Loucy (cell line): ENCODE data around the gene TMEM41B.
"Not testable (repeated sequence)": the region's sequence is repeated elsewhere in the genome, so short reads cannot be mapped to it uniquely, and the experiment has no call there.

ENCODE experiments used
- H2AFZ ChIP-seq: fragments of 200-600 bp; sonication (generic); 2 replicates; pipeline ENCODE4 v1.6.0; 2016; ENCODE audit warnings: antibody characterized with exemption, mild to moderate bottlenecking, low read length, moderate library complexity
- H3F3A ChIP-seq: fragments of 200-600 bp; 2 replicates; pipeline ENCODE4 v1.6.0; 2016; ENCODE audit warnings: antibody characterized with exemption, low read depth, mild to moderate bottlenecking
- H3K27me3 ChIP-seq: fragments of 200-600 bp; sonication (generic); 2 replicates; pipeline ENCODE4 v1.6.1; 2014; ENCODE audit warnings: low read length, mild to moderate bottlenecking; ENCODE audit not compliant: insufficient read depth, poor library complexity, severe bottlenecking
- H3K36me3 ChIP-seq: fragments of 200-600 bp; sonication (generic); 2 replicates; pipeline ENCODE4 v1.6.1; 2016; ENCODE audit warnings: low read length; ENCODE audit not compliant: insufficient read depth
- H3K4me1 ChIP-seq: fragments of 200-600 bp; sonication (generic); 2 replicates; pipeline ENCODE4 v1.5.1; 2014; ENCODE audit warnings: low read length, mild to moderate bottlenecking; ENCODE audit not compliant: insufficient read depth, poor library complexity, severe bottlenecking
- H3K4me2 ChIP-seq: fragments of 200-600 bp; sonication (generic); 2 replicates; pipeline ENCODE4 v1.6.0; 2014; ENCODE audit warnings: antibody characterized with exemption, low read length, low read depth, mild to moderate bottlenecking; ENCODE audit not compliant: poor library complexity, severe bottlenecking
- H3K4me3 ChIP-seq: fragments of 200-600 bp; sonication (generic); 2 replicates; pipeline ENCODE4 v1.5.1; 2014; ENCODE audit warnings: low read length, mild to moderate bottlenecking, mixed read lengths; ENCODE audit not compliant: poor library complexity, severe bottlenecking
- H3K79me2 ChIP-seq: fragments of 200-600 bp; sonication (generic); 2 replicates; pipeline ENCODE4 v1.6.1; 2014; ENCODE audit warnings: low read length; ENCODE audit not compliant: insufficient read depth
- H3K9ac ChIP-seq: fragments of 200-600 bp; sonication (generic); 2 replicates; pipeline ENCODE4 v1.6.0; 2014; ENCODE audit warnings: mild to moderate bottlenecking, low read depth, low read length, moderate library complexity; ENCODE audit not compliant: poor library complexity, severe bottlenecking
- H3K9me2 ChIP-seq: fragments of 200-600 bp; sonication (generic); replicated peaks from 2 replicates; pipeline ENCODE4 v1.6.1; 2016; ENCODE audit warnings: low read depth, low read length, mixed read lengths
- H3K9me3 ChIP-seq: fragments of 200-600 bp; sonication (generic); 2 replicates; pipeline ENCODE4 v1.6.1; 2014; ENCODE audit warnings: mild to moderate bottlenecking, antibody characterized with exemption, low read length, low read depth; ENCODE audit not compliant: insufficient read depth
- H4K20me1 ChIP-seq: fragments of 200-600 bp; sonication (generic); 2 replicates; pipeline ENCODE4 v1.6.0; 2014; ENCODE audit warnings: antibody characterized with exemption, low read length, mild to moderate bottlenecking; ENCODE audit not compliant: insufficient read depth, poor library complexity, severe bottlenecking
- CTCF ChIP-seq: fragments of 200-600 bp; sonication (generic); conservative IDR thresholded peaks from 2 replicates; pipeline ENCODE4 v1.5.1; 2014; ENCODE audit warnings: mild to moderate bottlenecking, antibody characterized with exemption, low read length
- EZH2phosphoT487 ChIP-seq: fragments of 200-600 bp; IDR thresholded peaks from 2 replicates; pipeline ENCODE4 v1.6.1; 2018; ENCODE audit warnings: antibody characterized with exemption, mild to moderate bottlenecking, moderate library complexity, borderline replicate concordance

TMEM41B gene

GRCh38 chr11:9250139-9250582 lies 64.2 kb downstream of the TMEM41B start:
- no peaks in the 10 kb centered on the region for H3K36me3 ChIP-seq
- peaks cover 7% of the 10 kb centered on the region; the same call in 1 of the 2 replicates for H3F3A ChIP-seq
- no peak for TF ChIP-seq EZH2phosphoT487
- no peak for TF ChIP-seq CTCF
- peaks cover 35% of the 10 kb centered on the region for H4K20me1 ChIP-seq
- H3K4me2 ChIP-seq, result peak overlapping the region; percentile 15
- no peaks in the 10 kb centered on the region for H3K9me2 ChIP-seq
- no peak overlapping the region for H3K9ac ChIP-seq
- H3K27me3 ChIP-seq, result no peaks in the 10 kb centered on the region
- peaks cover 30% of the 10 kb centered on the region; the same call in 1 of the 2 replicates for H3K79me2 ChIP-seq
- no peak overlapping the region for H2AFZ ChIP-seq
- no peaks in the 10 kb centered on the region for H3K9me3 ChIP-seq
- H3K4me1 ChIP-seq, result peaks cover 27% of the 10 kb centered on the region
- no peak overlapping the region for H3K4me3 ChIP-seq

GRCh38 chr11:9249252-9249651 lies 65.1 kb downstream of the TMEM41B start:
- H3K79me2 ChIP-seq, result peaks cover 30% of the 10 kb centered on the region; the same call in 1 of the 2 replicates
- H3K9me3 ChIP-seq, result no peaks in the 10 kb centered on the region
- peaks cover 24% of the 10 kb centered on the region for H3K4me1 ChIP-seq
- no peak overlapping the region for H3K4me3 ChIP-seq
- H2AFZ ChIP-seq, result no peak overlapping the region
- no peaks in the 10 kb centered on the region for H3K9me2 ChIP-seq
- H3K4me2 ChIP-seq, result peak overlapping the region; percentile 15
- TF ChIP-seq CTCF (no peak), EZH2phosphoT487 (no peak)
- peaks cover 35% of the 10 kb centered on the region for H4K20me1 ChIP-seq
- no peaks in the 10 kb centered on the region for H3K27me3 ChIP-seq
- H3F3A ChIP-seq, result peaks cover 7% of the 10 kb centered on the region; the same call in 1 of the 2 replicates
- no peaks in the 10 kb centered on the region for H3K36me3 ChIP-seq
- no peak overlapping the region for H3K9ac ChIP-seq

- Histone ChIP-seq H4K20me1 (peaks cover 34% of the 10 kb centered on the region), H3K4me2 (no peak overlapping the region), H2AFZ (no peak overlapping the region), H3K79me2 (peaks cover 28% of the 10 kb centered on the region; the same call in 1 of the 2 replicates), H3K9me3 (no peaks in the 10 kb centered on the region), H3K4me3 (no peak overlapping the region), H3K4me1 (peaks cover 17% of the 10 kb centered on the region), H3K9me2 (no peaks in the 10 kb centered on the region), H3K27me3 (no peaks in the 10 kb centered on the region), H3F3A (peaks cover 7% of the 10 kb centered on the region; the same call in 1 of the 2 replicates), H3K9ac (no peak overlapping the region), H3K36me3 (no peaks in the 10 kb centered on the region)
- TF ChIP-seq EZH2phosphoT487, result no peak
- no peak for TF ChIP-seq CTCF
Measured at GRCh38 chr11:9247863-9248262, 66.5 kb downstream of the TMEM41B start.

- not testable (repeated sequence) for H3K9me2 ChIP-seq, H3K36me3 ChIP-seq, H3K9ac ChIP-seq, H3K9me3 ChIP-seq, H2AFZ ChIP-seq, H3K27me3 ChIP-seq, H3K4me1 ChIP-seq, H3F3A ChIP-seq, H4K20me1 ChIP-seq, H3K4me2 ChIP-seq, H3K4me3 ChIP-seq
- peaks cover 30% of the 10 kb centered on the region; the same call in 1 of the 2 replicates for H3K79me2 ChIP-seq
Measured at GRCh38 chr11:9236242-9236641, 78.2 kb downstream of the TMEM41B start.
